Measurements from ENCODE around the gene CSTPP1. TPM values are rescaled to one million over a fixed set of nuclear protein-coding genes. Genes with fewer than 3 reads are reported as not detected.

Gene CSTPP1
- total RNA-seq, 2 donors from 2014 or later: 35.8 to 63.6 TPM

GRCh38 chr11:47057365-47057764, 120.8 kb downstream of the CSTPP1 start:
- H3K27me3 ChIP-seq: no peaks in the 10 kb centered on the region
- H3K36me3 ChIP-seq: no peaks in the 10 kb centered on the region
- no peak for DNase-seq
- no peak overlapping the region for H3K27ac ChIP-seq
- no peak overlapping the region for H3K4me3 ChIP-seq
- H3K4me1 ChIP-seq: no peaks in the 10 kb centered on the region
- no peak for TF ChIP-seq CTCF (IDR thresholded peaks at IDR 0.05)
- intact Hi-C loops (cut with DNase I): no loop called here
- no peaks in the 10 kb centered on the region for H3K9me3 ChIP-seq
- H3K9ac ChIP-seq (ENCODE audit: low read depth in 2 of 2, low read length in 2 of 2): no peak overlapping the region

- intact Hi-C loops (cut with DNase I): no loop called here
- no peak for TF ChIP-seq CTCF (IDR thresholded peaks at IDR 0.05)
- H3K4me3 ChIP-seq: no peak overlapping the region
Observed at GRCh38 chr11:47060807-47061206, 124.2 kb downstream of the CSTPP1 start.

GRCh38 chr11:47061429-47062178, 125.0 kb downstream of the CSTPP1 start:
- no peaks in the 10 kb centered on the region for H3K27me3 ChIP-seq
- H3K9me3 ChIP-seq: no peaks in the 10 kb centered on the region
- H3K4me3 ChIP-seq: no peak overlapping the region
- DNase-seq: no peak
- H3K4me1 ChIP-seq: no peaks in the 10 kb centered on the region
- H3K9ac ChIP-seq (ENCODE audit: low read depth in 2 of 2, low read length in 2 of 2): no peak overlapping the region
- H3K36me3 ChIP-seq: no peaks in the 10 kb centered on the region
- intact Hi-C loops (cut with DNase I): no loop called here
- TF ChIP-seq CTCF (IDR thresholded peaks at IDR 0.05): no peak
- no peak overlapping the region for H3K27ac ChIP-seq

More at GRCh38 chr11:47060807-47061206, 124.2 kb downstream of the CSTPP1 start:
- Histone ChIP-seq H3K27me3 (no peaks in the 10 kb centered on the region), H3K27ac (no peak overlapping the region), H3K4me1 (no peaks in the 10 kb centered on the region), H3K36me3 (no peaks in the 10 kb centered on the region), H3K9ac (ENCODE audit: low read depth in 2 of 2, low read length in 2 of 2) (no peak overlapping the region), H3K9me3 (no peaks in the 10 kb centered on the region)
- no peak for DNase-seq

GRCh38 chr11:47062736-47063135, 126.2 kb downstream of the CSTPP1 start:
- TF ChIP-seq CTCF (IDR thresholded peaks at IDR 0.05): no peak
- Histone ChIP-seq H3K4me1 (no peaks in the 10 kb centered on the region), H3K4me3 (no peak overlapping the region), H3K9me3 (no peaks in the 10 kb centered on the region), H3K9ac (ENCODE audit: low read depth in 2 of 2, low read length in 2 of 2) (no peak overlapping the region), H3K27ac (no peak overlapping the region), H3K36me3 (no peaks in the 10 kb centered on the region), H3K27me3 (no peaks in the 10 kb centered on the region)
- DNase-seq: no peak
- intact Hi-C loops (cut with DNase I): no loop called here

GRCh38 chr11:47067401-47067800, 130.8 kb downstream of the CSTPP1 start:
- Histone ChIP-seq H3K27me3 (no peaks in the 10 kb centered on the region), H3K4me1 (no peaks in the 10 kb centered on the region), H3K9me3 (no peaks in the 10 kb centered on the region), H3K4me3 (no peak overlapping the region), H3K27ac (no peak overlapping the region), H3K9ac (ENCODE audit: low read depth in 2 of 2, low read length in 2 of 2) (no peak overlapping the region), H3K36me3 (no peaks in the 10 kb centered on the region)
- no peak for DNase-seq
- intact Hi-C loops (cut with DNase I): no loop called here
- TF ChIP-seq CTCF (IDR thresholded peaks at IDR 0.05): no peak
